Peyer's patch (tissue), 4 donors: Measurements from ENCODE around the gene MCM8.

ENCODE experiments used
- CTCF ChIP-seq, 6 experiments: fragments of 450-650 bp in 4 of 6; fragments of 200-600 bp in 2 of 6; sonication (generic) in 1 of 6; IDR thresholded peaks; one replicate each; pipeline ENCODE4 v1.5.1; 2017 to 2019; ENCODE audit warnings: antibody characterized with exemption in 6 of 6, mild to moderate bottlenecking in 3 of 6, moderate library complexity in 1 of 6
- POLR2A ChIP-seq, 2 donors: fragments of 450-650 bp; IDR thresholded peaks; one replicate each; pipeline ENCODE4 v1.5.1; 2017; ENCODE audit warnings: antibody characterized with exemption in 2 of 2, mild to moderate bottlenecking in 2 of 2, moderate library complexity in 2 of 2

- TF ChIP-seq CTCF (IDR thresholded peaks at IDR 0.05) (no peak), POLR2A (IDR thresholded peaks at IDR 0.05) (no peak)
Measured at GRCh38 chr20:5920581-5920980, 29.9 kb upstream of the MCM8 start.
